LoVo (cell line): ENCODE measurements around the gene TPH2.

ENCODE experiments used
- DNase-seq: peaks from one replicate; pipeline ENCODE4 v3.0.0-alpha.2; 2016; ENCODE audit warnings: low spot score

Gene TPH2

GRCh38 chr12:71958993-71959578 is 20.4 kb downstream of the TPH2 start:
- DNase-seq: no peak

DNA sequence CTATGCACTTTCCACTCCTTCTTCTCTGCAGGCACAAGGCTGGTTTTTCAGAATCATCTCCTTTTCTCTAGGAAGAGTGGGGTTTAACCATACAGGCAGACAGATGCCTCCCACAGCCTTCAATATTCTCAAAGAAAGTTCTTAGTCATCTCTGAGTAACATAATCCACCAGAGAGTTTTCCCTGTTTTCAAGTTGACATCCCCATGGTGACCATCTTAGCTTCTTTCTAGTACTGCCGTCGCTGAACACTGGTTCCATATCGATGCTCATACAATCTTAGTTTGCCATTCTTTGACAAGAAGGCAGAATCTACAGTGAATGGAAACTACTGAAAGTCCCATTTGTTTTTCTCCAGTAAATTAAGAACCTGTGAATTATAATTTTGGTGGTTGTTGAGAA is 28.6 kb downstream of the TPH2 start:
- DNase-seq: no peak

- DNase-seq: no peak
Observed at GRCh38 chr12:71969330-71969729, 30.7 kb downstream of the TPH2 start.

GRCh38 chr12:71970031-71970430 is 31.4 kb downstream of the TPH2 start:
- no peak for DNase-seq

DNA sequence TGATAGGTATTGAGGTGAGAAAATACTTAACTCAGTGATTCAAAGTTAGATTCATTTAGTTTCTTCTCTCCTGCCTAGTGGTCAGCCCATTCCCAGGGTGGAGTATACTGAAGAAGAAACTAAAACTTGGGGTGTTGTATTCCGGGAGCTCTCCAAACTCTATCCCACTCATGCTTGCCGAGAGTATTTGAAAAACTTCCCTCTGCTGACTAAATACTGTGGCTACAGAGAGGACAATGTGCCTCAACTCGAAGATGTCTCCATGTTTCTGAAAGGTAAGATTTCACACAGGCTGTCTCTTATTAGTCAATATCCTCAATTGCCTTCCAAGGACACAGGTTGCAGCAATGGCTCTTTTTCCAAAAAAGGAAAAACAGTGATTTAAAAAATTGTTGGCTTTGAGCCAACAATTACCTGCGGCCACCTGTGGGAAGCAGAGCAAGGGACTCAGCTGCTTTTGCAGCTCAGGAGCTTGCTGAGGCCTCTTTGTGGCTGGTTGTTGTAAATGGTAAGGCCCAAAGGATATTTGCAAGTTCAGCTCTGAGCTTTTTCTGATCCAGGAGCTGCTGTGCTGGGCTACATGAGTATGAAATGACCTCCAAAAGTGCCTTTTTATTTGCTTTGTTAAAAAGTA is 33.9 kb downstream of the TPH2 start:
- no peak for DNase-seq

GRCh38 chr12:71973687-71974086 is 35.0 kb downstream of the TPH2 start:
- no peak for DNase-seq

DNA sequence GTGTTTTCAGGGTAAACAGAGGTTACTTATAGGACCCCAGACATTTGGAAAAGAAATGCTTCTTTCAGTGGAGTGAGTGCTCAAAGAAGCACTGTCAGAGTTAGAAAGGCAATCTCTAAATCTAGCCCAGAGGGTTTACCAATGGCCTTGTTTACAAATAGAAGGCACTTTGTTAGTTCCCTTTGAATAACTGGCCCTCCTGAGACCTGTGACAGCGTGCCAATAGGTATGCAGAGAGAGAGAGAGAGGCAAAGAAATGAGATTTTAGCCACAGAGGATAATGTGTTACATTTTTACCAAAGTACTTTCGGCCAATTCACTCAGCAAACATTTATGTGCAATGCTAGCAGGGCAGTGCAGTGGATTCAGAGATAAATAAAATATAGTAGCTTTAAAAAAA is 41.9 kb downstream of the TPH2 start:
- no peak for DNase-seq

DNA sequence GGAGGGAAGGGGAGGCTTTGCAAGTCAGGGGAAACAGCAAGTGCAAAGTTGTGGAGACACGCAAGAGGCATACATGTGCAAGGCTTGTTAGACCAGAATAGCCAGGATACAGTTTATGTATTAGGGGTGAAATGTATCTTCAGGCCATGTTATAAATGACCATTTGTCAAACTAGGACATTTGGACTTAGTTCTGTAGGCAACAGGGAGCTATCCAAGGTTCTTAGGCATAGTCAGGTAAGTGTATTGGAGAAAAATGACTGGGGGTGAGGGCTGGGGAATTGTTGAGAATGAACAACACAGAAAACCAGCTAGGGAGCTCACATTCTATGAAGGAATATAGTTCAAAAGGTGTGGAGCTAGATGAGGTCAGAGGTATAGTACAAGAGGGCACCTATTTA is 42.5 kb downstream of the TPH2 start:
- DNase-seq: no peak

- DNase-seq: no peak
Observed at GRCh38 chr12:71994715-71995114, 56.1 kb downstream of the TPH2 start.

DNA sequence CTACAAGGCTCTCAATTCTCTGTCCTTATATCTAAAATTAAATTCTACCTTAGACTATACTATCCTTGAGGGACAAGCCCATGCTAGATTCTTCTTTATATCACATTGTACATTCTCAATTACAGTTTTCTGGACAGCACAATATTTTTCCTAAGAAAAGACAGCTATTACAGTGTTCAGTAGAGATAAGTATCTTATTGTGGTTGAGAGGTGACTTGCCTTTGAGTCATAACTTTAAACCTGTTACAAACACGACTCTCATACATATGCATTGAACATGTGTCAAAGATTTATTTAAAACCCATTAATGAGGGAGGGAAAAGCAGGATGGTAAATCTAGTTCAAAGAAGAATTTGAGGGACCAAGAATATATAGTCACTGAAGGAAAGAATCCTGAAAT is 61.1 kb downstream of the TPH2 start:
- no peak for DNase-seq

GRCh38 chr12:72000969-72001648 is 62.5 kb downstream of the TPH2 start:
- no peak for DNase-seq

DNA sequence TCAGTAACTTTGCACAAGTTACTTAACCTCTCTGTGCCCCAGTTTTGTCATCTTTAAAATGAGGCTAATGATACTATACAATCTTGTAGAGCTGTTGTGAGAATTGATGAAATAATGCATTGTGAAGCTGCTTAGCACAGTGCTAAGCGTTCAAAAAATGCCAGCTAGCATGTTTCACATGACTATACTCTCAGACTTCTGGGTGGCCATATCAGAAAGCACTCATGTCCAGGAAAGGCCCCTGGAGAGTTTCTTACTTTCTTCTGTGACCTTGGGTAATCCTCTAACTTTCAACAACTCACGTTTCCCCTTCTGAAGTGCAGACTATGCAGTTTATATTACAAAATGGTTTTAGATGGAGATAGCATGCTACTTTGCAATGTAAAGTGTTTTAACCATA is 68.1 kb downstream of the TPH2 start:
- no peak for DNase-seq

DNA sequence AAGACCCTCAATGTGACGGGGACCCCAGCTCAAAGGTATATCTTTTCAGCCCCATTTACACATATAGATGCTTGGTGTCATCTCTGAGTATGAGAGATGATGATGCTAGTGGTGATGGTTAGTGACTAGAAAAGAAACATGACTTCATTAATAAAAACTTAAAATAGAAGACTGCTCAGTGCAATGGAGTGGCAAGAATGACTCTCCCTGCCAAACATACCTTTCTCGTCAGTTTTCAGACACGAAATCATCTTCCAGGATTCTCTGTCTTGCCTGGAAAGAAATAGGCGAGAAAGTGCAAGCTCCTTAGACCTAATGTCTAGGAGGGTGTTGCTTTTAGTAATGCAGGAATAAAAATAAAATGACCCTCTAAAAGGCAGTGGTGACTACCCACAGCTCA is 71.7 kb downstream of the TPH2 start:
- DNase-seq: no peak

DNA sequence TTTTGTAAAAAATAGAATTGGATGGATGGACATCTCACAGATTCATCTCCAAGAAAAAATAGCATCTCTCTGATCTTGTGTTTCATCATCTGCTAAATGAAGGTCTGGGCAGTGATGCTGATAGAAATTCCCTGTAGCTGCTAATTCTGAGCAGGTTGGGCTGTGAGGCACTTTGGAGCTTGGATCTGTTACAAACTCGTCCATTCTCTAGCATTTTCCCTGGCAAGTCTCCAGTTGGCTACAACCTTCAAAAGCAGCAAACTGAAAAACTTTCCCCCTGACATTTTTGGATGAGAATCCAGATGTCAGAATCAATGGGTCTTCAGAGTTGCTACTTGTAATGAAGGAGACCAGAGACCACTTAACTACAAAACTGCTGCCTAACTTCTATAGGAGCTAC is 72.7 kb downstream of the TPH2 start:
- no peak for DNase-seq

DNA sequence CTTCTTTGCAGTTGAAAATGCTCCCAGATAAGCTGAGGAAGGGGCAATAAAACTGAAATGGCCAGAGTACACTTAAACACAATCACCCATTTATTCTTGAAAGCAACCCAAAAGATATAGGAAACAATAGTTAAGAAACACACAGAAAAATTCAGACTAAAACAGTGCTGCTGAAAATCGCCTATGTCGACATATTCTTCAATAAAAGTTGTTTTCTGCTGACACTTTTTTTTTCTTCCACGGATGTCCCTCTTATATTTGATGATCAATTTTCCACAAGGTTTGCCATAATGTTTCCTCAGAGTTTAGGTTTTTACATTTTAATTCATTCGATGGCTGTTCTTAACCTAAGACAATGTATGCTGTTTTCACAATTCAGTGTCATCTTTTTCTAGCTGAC is 74.2 kb downstream of the TPH2 start:
- DNase-seq: no peak

DNA sequence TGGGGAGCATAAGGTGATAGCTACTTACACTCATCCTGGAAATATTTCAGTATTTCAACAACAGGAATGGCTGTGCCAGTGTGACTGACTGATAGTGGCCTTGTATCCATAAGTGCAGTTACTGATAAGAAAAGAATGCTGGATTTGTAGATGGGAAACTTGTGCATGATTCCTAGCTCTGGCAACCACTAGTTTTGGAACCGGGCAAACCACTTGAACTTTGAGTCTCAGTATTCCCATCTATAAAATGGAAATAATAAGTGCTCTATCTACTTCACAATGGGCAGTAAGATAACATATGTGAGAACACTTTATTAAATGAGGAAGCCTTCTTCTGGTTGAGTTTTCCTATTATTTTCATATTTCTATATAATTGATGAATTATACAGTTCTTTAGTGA is 77.2 kb downstream of the TPH2 start:
- no peak for DNase-seq

GRCh38 chr12:72017054-72017651 is 78.5 kb downstream of the TPH2 start:
- peak; percentile 83 for DNase-seq

DNA sequence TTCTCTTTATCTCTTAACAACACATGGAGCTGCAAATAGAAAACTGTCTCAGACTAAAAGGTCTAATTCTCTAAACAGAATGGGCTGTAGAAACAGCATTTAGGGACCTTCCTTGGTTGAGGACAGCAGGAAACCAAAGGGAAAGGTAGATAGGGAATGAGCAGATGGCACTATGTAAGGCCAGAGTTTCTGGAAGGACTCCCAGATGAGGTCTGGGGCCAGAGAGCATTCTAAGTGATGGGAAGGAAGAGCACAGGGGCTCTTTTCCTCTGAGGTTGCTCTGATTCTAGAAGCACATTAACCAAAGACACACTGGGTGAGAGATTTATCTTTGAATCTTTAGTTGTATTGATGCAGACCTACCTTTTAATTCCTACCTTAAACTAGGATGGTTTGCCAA is 79.4 kb downstream of the TPH2 start:
- no peak for DNase-seq

GRCh38 chr12:72024613-72025012 is 86.0 kb downstream of the TPH2 start:
- no peak for DNase-seq

GRCh38 chr12:72025524-72025923 is 86.9 kb downstream of the TPH2 start:
- DNase-seq: no peak

GRCh38 chr12:72028966-72029365 is 90.3 kb downstream of the TPH2 start:
- DNase-seq: no peak

GRCh38 chr12:72030277-72030676 is 91.6 kb downstream of the TPH2 start:
- no peak for DNase-seq

DNA sequence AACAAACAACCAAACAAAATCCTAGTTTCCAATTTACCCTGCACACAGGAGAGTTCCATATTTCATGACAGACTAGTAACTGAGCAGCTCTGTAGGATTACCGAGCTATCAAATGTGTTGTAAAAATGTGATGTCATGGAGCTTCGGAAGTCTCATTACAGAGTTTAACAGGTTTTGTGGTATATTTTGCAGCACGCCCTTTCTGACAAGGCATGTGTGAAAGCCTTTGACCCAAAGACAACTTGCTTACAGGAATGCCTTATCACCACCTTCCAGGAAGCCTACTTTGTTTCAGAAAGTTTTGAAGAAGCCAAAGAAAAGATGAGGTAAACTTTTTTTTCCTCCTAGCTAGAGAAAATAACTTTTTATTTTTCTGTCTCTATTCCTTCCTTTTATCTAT is 92.4 kb downstream of the TPH2 start:
- no peak for DNase-seq
